ENCODE results near the gene SH3RF3. TPM values are rescaled to one million over a fixed set of nuclear protein-coding genes. Genes with fewer than 3 reads are reported as not detected.

The SH3RF3 gene
- total RNA-seq, 1 donor from 2014 or later = 10.8 TPM

GRCh38 chr2:109396202-109397180 is 267.5 kb downstream of the SH3RF3 start:
- Histone ChIP-seq H3K27me3 (no peaks in the 10 kb centered on the region), H3K27ac (no peak overlapping the region), H3K4me1 (no peaks in the 10 kb centered on the region), H3K36me3 (no peaks in the 10 kb centered on the region), H3K4me3 (no peak overlapping the region), H3K9me3 (no peaks in the 10 kb centered on the region)
- no peak for DNase-seq (ENCODE audit: extremely low spot score in 2 of 2)
- TF ChIP-seq CTCF (IDR thresholded peaks at IDR 0.05) (no peak), POLR2AphosphoS5 (IDR thresholded peaks at IDR 0.05; ENCODE audit: insufficient read depth in 1 of 2, low read depth in 1 of 2) (no peak), POLR2A (IDR thresholded peaks at IDR 0.05) (no peak)
- intact Hi-C loops (cut with DNase I) = no loop called here

DNA sequence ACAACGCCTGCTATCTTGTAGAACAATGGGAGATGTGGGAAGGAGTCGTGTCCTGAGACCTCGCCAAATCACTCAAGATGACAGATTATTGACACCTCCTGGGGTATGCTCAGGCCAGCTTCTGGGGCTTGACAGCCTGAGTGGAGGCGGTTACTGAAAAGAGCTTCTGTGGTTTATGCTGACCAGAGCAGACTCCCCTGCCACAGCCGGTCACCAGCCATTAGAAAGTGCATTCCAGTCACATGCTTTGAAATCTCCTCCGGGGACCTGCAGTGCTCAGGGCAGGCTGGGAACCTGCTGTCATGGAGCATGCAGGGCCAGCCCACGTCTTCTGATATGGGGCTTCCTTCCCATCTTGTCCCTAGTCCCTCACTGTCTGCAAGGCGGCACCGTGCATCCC is 268.9 kb downstream of the SH3RF3 start:
- Histone ChIP-seq H3K4me3 (no peak overlapping the region), H3K36me3 (no peaks in the 10 kb centered on the region), H3K27ac (no peak overlapping the region), H3K4me1 (no peaks in the 10 kb centered on the region), H3K9me3 (no peaks in the 10 kb centered on the region), H3K27me3 (no peaks in the 10 kb centered on the region)
- intact Hi-C loops (cut with DNase I) = no loop called here
- TF ChIP-seq POLR2AphosphoS5 (IDR thresholded peaks at IDR 0.05; ENCODE audit: insufficient read depth in 1 of 2, low read depth in 1 of 2) = no peak
- no peak for TF ChIP-seq POLR2A (IDR thresholded peaks at IDR 0.05)
- TF ChIP-seq CTCF (IDR thresholded peaks at IDR 0.05) = no peak
- no peak for DNase-seq (ENCODE audit: extremely low spot score in 2 of 2)

GRCh38 chr2:109398366-109399015 is 269.5 kb downstream of the SH3RF3 start:
- H3K9me3 ChIP-seq = no peaks in the 10 kb centered on the region
- TF ChIP-seq POLR2A (IDR thresholded peaks at IDR 0.05) = no peak
- no peak for TF ChIP-seq CTCF (IDR thresholded peaks at IDR 0.05)
- no peak for TF ChIP-seq POLR2AphosphoS5 (IDR thresholded peaks at IDR 0.05; ENCODE audit: insufficient read depth in 1 of 2, low read depth in 1 of 2)
- intact Hi-C loops (cut with DNase I) = no loop called here
- H3K36me3 ChIP-seq = no peaks in the 10 kb centered on the region
- H3K27me3 ChIP-seq = no peaks in the 10 kb centered on the region
- no peak overlapping the region for H3K4me3 ChIP-seq
- no peak overlapping the region for H3K27ac ChIP-seq
- DNase-seq (ENCODE audit: extremely low spot score in 2 of 2) = no peak
- H3K4me1 ChIP-seq = no peaks in the 10 kb centered on the region

DNA sequence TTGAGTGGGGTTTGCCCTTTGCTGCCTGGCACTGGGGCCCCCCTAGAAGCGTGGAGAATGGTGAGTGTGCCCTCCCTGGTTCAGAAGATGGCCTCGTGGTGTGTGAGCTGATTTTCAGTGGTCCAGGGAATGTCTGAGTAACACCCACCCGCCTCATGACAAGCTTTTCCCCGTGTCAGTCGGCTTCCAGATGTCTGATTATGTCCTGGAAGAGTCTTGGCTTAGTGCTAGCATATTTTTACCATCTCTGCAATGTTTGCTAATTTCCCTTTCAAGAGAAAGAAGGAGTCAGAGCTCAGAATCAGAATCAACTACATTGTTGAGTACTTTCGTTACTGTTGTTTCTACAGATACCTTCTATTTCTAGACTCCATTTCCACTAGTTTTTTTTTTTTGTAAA is 270.1 kb downstream of the SH3RF3 start:
- Histone ChIP-seq H3K4me3 (no peak overlapping the region), H3K9me3 (no peaks in the 10 kb centered on the region), H3K36me3 (no peaks in the 10 kb centered on the region), H3K27ac (no peak overlapping the region), H3K4me1 (no peaks in the 10 kb centered on the region), H3K27me3 (no peaks in the 10 kb centered on the region)
- intact Hi-C loops (cut with DNase I) = no loop called here
- DNase-seq (ENCODE audit: extremely low spot score in 2 of 2) = no peak
- TF ChIP-seq CTCF (IDR thresholded peaks at IDR 0.05) = no peak
- no peak for TF ChIP-seq POLR2A (IDR thresholded peaks at IDR 0.05)
- no peak for TF ChIP-seq POLR2AphosphoS5 (IDR thresholded peaks at IDR 0.05; ENCODE audit: insufficient read depth in 1 of 2, low read depth in 1 of 2)

All from vagina (tissue), 2 donors.